GM12891 (cell line): Measurements from ENCODE around the gene DR1.

ENCODE experiments used
- DNase-seq: peaks from one replicate; pipeline ENCODE4 v3.0.0; 2011; ENCODE audit warnings: low spot score; ENCODE audit not compliant: insufficient read length
- FAIRE-seq: peaks from 2 replicates; lab custom pipeline; 2011; peaks lifted over from hg19 to GRCh38; lab: Jason Lieb, UNC
- PAX5 ChIP-seq: IDR thresholded peaks from 2 replicates; pipeline ENCODE4 v1.6.1; 2011; ENCODE audit warnings: low read length, moderate library complexity, mild to moderate bottlenecking; ENCODE audit not compliant: insufficient read depth, severe bottlenecking
- POLR2A ChIP-seq: IDR thresholded peaks from 2 replicates; pipeline ENCODE4 v1.6.1; 2011; ENCODE audit warnings: low read depth, low read length, control low read depth
- POLR2AphosphoS5 ChIP-seq: IDR thresholded peaks from 2 replicates; pipeline ENCODE4 v1.6.1; 2011; ENCODE audit warnings: low read depth, low read length, control low read depth
- POU2F2 ChIP-seq: IDR thresholded peaks from 2 replicates; pipeline ENCODE4 v1.6.1; 2011; ENCODE audit warnings: low read depth, mild to moderate bottlenecking, control low read depth, low read length, moderate library complexity
- SPI1 ChIP-seq: IDR thresholded peaks from 2 replicates; pipeline ENCODE4 v1.6.1; 2011; ENCODE audit warnings: low read depth, low read length, control low read depth
- TAF1 ChIP-seq: IDR thresholded peaks from 2 replicates; pipeline ENCODE4 v1.6.1; 2011; ENCODE audit warnings: low read depth, low read length, control low read depth

Gene DR1

DNA sequence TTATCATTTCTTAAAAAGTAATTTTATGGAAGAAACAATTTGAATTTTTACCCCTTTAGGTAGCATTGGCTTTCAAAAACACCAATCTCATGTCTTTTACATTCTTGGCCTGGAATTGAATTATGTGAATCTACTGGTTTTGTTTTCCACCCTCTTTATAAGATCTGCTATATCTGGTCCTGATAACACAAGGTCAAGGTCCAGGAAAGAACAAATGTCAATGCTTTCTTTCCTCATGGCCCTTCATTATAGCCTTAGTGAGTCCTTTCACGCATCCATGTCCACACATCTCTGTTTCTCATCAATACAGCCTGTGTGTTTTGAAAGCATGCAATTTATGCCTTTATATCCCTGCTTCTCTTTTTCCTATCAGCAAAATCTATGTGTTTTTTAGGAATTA is 24.0 kb upstream of the DR1 start:
- FAIRE-seq (no peak), DNase-seq (no peak)
- TF ChIP-seq TAF1: no peak
- TF ChIP-seq POLR2A: no peak
- no peak for TF ChIP-seq POLR2AphosphoS5
- no peak for TF ChIP-seq PAX5
- TF ChIP-seq POU2F2: no peak
- no peak for TF ChIP-seq SPI1

- FAIRE-seq: no peak
- no peak for TF ChIP-seq TAF1
- no peak for TF ChIP-seq POU2F2
- no peak for TF ChIP-seq POLR2AphosphoS5
- TF ChIP-seq SPI1: no peak
- TF ChIP-seq POLR2A: no peak
- TF ChIP-seq PAX5: no peak
- DNase-seq: no peak
These were observed 23.4 kb upstream of the DR1 start for GRCh38 chr1:93322349-93322748.

GRCh38 chr1:93323185-93323820 is 22.4 kb upstream of the DR1 start:
- no peak for DNase-seq
- no peak for FAIRE-seq

DNA sequence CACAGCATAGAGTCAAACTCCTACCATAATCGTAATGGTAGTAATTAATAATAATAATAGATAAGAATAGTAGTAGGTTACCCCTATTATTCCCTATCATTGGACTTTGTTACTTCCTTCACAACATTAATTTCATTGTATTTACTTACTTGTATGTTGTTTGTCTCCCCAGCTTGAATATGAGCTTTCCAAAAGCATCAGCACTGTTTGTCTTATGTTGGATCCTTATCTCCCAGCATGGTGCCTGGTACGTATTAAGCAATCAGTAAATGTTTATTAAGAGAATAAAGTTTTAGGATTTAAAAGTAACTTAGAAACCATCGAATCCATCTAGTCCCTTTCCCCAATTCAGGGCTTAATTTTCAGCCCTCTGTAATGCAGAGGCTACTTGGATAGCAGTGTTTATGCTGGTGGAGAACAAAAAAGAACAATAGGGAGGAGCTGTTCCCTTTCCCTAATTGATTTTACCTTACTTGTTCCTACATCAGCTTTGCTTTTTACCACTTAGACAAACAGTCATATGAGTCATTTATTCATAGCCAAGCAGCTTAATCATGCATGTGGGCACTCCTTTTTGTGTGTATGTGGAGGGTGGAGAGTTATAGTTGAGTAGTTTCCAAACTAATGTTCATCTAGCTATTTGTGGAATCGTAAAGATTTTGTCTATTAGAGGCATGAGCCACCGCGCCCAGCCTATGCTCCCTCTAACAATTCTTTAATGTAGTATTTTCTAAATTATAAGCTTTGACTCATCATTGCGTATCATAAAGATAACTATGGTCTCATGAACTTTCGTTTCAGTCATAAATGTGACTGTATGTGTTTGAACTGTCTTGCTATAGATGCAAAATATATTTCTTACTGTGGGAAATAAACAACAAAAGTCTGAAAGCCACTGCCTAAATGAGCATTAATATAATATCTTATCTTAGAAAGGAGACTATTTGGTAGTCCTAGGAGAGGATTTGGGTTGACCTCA is 20.9 kb upstream of the DR1 start:
- DNase-seq (no peak), FAIRE-seq (no peak)
- TF ChIP-seq POLR2AphosphoS5: no peak
- no peak for TF ChIP-seq TAF1
- TF ChIP-seq POLR2A: no peak
- no peak for TF ChIP-seq POU2F2
- TF ChIP-seq PAX5: no peak
- no peak for TF ChIP-seq SPI1

More at GRCh38 chr1:93323185-93323820, 22.4 kb upstream of the DR1 start:
- no peak for TF ChIP-seq TAF1
- TF ChIP-seq PAX5: no peak
- TF ChIP-seq POLR2A: no peak
- no peak for TF ChIP-seq POLR2AphosphoS5
- TF ChIP-seq SPI1: no peak
- TF ChIP-seq POU2F2: no peak

DNA sequence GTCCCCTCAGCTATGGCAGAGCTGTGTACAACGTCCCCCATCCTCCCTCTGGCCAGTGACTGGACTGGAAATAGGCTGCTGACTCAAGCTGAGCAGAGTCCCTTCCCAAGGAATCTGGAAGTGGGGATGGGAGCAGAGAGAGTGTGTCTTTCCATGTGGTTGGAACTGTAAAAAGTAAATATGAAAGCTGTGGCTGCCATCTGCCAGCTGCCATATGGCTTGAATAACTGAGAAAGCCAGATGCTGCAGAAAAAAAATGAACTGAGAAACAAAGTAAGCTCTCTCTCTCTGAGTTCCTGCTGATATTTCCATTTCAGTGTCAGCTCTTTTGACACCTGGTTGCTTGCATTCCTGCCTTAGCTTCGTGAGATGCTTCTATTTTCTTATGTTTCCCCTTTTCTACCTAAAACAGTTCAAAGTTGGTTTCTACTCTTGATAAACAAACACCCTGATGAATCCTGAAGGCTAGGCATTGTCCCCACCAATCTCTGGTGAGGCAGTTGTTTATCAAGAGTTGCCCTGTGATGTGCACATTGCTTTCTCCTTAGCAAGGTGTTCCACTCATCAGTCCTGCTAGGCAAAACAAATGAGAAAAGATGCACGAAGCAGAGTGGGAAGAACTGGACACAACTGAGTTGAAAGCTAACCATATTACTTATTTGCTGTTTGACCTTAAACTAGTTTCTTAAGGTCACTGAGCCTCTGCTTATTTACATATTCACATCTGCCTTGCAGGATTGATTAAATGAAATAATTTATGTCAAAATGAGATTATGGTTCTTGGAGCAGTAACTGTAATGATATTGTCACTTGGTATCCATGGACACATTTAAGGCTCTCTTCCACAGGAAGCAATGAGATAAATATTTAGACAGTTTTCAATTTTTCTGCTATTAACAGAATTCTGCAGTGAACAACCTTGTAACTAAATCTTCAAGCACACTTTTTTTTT is 16.6 kb upstream of the DR1 start:
- peak; percentile 14; the same call in 1 of the 2 replicates for TF ChIP-seq SPI1
- no peak for TF ChIP-seq TAF1
- peak; percentile 16 for FAIRE-seq
- DNase-seq: no peak

GRCh38 chr1:93330196-93330595 is 15.5 kb upstream of the DR1 start:
- no peak for FAIRE-seq
- DNase-seq: no peak
- TF ChIP-seq SPI1 (no peak), POLR2AphosphoS5 (no peak), PAX5 (no peak), POLR2A (no peak), POU2F2 (no peak), TAF1 (no peak)

- FAIRE-seq: no peak
- TF ChIP-seq SPI1 (no peak), POLR2A (no peak), POLR2AphosphoS5 (no peak), TAF1 (no peak), POU2F2 (no peak), PAX5 (no peak)
- DNase-seq: no peak
These were observed 15.1 kb upstream of the DR1 start for GRCh38 chr1:93330617-93331016.

DNA sequence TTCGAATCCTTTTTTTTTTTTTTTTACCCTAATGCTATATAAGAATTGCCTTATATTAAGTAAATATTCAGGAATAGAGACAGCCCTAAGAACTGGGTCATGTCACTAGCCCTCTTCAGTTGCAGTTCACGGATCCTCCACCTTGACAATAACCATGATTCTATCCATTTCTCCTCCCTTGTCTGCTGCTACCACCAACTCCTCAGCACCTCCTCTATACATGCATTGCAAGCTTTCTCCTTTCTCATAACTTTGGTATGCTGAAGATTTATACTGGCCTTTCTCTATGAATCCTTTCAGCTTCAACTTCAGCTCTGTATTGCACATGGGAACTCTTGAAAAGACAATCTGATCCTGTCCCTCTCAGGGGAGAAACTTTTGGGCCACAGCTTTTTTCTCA is 14.3 kb upstream of the DR1 start:
- no peak for FAIRE-seq
- TF ChIP-seq POLR2AphosphoS5 (no peak), SPI1 (no peak), TAF1 (no peak), PAX5 (no peak), POLR2A (no peak), POU2F2 (no peak)

DNA sequence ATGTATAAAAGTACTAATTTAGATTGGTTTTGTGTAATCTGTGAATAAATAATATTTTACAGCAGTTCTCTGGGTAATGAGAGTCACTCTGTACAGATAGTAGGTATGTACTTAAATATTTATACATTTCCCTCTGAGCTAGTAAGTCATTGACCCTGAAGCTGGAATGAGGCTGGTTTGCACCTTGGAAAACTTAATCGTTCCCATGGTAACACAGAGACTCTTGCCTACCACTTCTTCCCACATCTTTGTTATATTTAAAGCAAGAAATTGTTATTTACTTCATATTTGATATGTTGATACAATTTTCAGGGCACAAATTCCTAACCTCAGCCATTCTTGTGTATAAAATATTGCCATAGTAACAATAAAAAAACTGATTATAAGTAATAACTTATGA is 13.3 kb upstream of the DR1 start:
- FAIRE-seq (no peak), DNase-seq (no peak)
- TF ChIP-seq TAF1: no peak
- TF ChIP-seq POLR2A: no peak
- no peak for TF ChIP-seq SPI1
- no peak for TF ChIP-seq POLR2AphosphoS5
- TF ChIP-seq POU2F2: no peak
- TF ChIP-seq PAX5: no peak

More for the DNA sequence above, 14.3 kb upstream of the DR1 start:
- DNase-seq: no peak
